Activated CD4-positive, alpha-beta memory T cell treated with anti-CD3 and anti-CD28 coated beads, Interleukin-2, amount 10 ng/mL, durations not matched to agents 7 days and 5 days (primary cell): ENCODE results near the gene FAM210A. TPM values are rescaled to one million over a fixed set of nuclear protein-coding genes. Genes with fewer than 3 reads are reported as not detected.
"Not testable (repeated sequence)": the region's sequence is repeated elsewhere in the genome, so short reads cannot be mapped to it uniquely, and the experiment has no call there.

Experiments
- CTCF ChIA-PET: fragments of 350-600 bp; sonication (Branson Sonifier 250); formaldehyde crosslinking; loops from one replicate; lab custom pipeline; 2021; ENCODE audit warnings: antibody characterized with exemption, inconsistent platforms; lab: Charles Lee
- POLR2A ChIA-PET: fragments of 350-600 bp; sonication (Branson Sonifier 250); formaldehyde crosslinking; loops from one replicate; lab custom pipeline; 2021; ENCODE audit warnings: antibody characterized with exemption; lab: Charles Lee
- DNase-seq: peaks from one replicate; pipeline ENCODE4 v3.0.0-alpha.2; 2020
- H3K27ac Mint-ChIP-seq: one replicate; pipeline ENCODE4 v1.8.0; 2021; ENCODE audit warnings: mild to moderate bottlenecking, mixed read lengths
- H3K27me3 Mint-ChIP-seq: one replicate; pipeline ENCODE4 v1.8.0; 2021; ENCODE audit warnings: mixed read lengths
- H3K36me3 Mint-ChIP-seq: one replicate; pipeline ENCODE4 v1.8.0; 2021; ENCODE audit warnings: low read depth, mixed read lengths
- H3K4me1 Mint-ChIP-seq: one replicate; pipeline ENCODE4 v1.8.0; 2021; ENCODE audit warnings: mixed read lengths
- H3K4me3 Mint-ChIP-seq: one replicate; pipeline ENCODE4 v1.8.0; 2021; ENCODE audit warnings: mild to moderate bottlenecking, mixed read lengths
- H3K9me3 Mint-ChIP-seq: one replicate; pipeline ENCODE4 v1.8.0; 2021; ENCODE audit warnings: mixed read lengths
- total RNA-seq, 2 experiments: library from RNA; stranded (reverse); gene quantifications; one replicate each; pipeline ENCODE4 v1.2.3, GENCODE V29; 2021

Gene FAM210A
- total RNA-seq, 2 experiments from 2014 or later = 22.2 to 22.4 TPM

GRCh38 chr18:13688191-13689136 is 37.9 kb downstream of the FAM210A start:
- no peaks in the 10 kb centered on the region for H3K4me1 Mint-ChIP-seq
- CTCF ChIA-PET = no interaction called here

GRCh38 chr18:13684546-13684945 is 41.8 kb downstream of the FAM210A start:
- no peak overlapping the region for H3K4me3 Mint-ChIP-seq
- H3K4me1 Mint-ChIP-seq = no peaks in the 10 kb centered on the region

More at GRCh38 chr18:13688191-13689136, 37.9 kb downstream of the FAM210A start:
- no peaks in the 10 kb centered on the region for H3K27me3 Mint-ChIP-seq
- peaks cover 11% of the 10 kb centered on the region for H3K9me3 Mint-ChIP-seq
- POLR2A ChIA-PET = interaction anchor here (0.6 kb wide), 1 partner anchor 9 kb away, joined by 4 read pairs; no protein-coding TSS in a partner anchor
- no peak overlapping the region for H3K27ac Mint-ChIP-seq
- H3K36me3 Mint-ChIP-seq = peaks cover 27% of the 10 kb centered on the region
- no peak for DNase-seq
- no peak overlapping the region for H3K4me3 Mint-ChIP-seq

GRCh38 chr18:13681701-13682100 is 44.7 kb downstream of the FAM210A start:
- no peak for DNase-seq
- ChIA-PET CTCF (no interaction called here), POLR2A (no interaction called here)
- no peaks in the 10 kb centered on the region for H3K9me3 Mint-ChIP-seq
- no peak overlapping the region for H3K27ac Mint-ChIP-seq
- H3K4me3 Mint-ChIP-seq = no peak overlapping the region
- peaks cover 5% of the 10 kb centered on the region for H3K4me1 Mint-ChIP-seq
- H3K27me3 Mint-ChIP-seq = no peaks in the 10 kb centered on the region
- peaks cover 7% of the 10 kb centered on the region for H3K36me3 Mint-ChIP-seq

More at GRCh38 chr18:13684546-13684945, 41.8 kb downstream of the FAM210A start:
- ChIA-PET CTCF (no interaction called here), POLR2A (no interaction called here)
- Mint-ChIP-seq H3K9me3 (no peaks in the 10 kb centered on the region), H3K27ac (no peak overlapping the region), H3K27me3 (no peaks in the 10 kb centered on the region), H3K36me3 (peaks cover 19% of the 10 kb centered on the region)
- no peak for DNase-seq

GRCh38 chr18:13680612-13681011 is 45.7 kb downstream of the FAM210A start:
- CTCF ChIA-PET = no interaction called here
- H3K36me3 Mint-ChIP-seq = peaks cover 7% of the 10 kb centered on the region
- no peaks in the 10 kb centered on the region for H3K27me3 Mint-ChIP-seq
- no peak overlapping the region for H3K27ac Mint-ChIP-seq
- peaks cover 5% of the 10 kb centered on the region for H3K4me1 Mint-ChIP-seq
- H3K9me3 Mint-ChIP-seq = no peaks in the 10 kb centered on the region
- POLR2A ChIA-PET = no interaction called here
- H3K4me3 Mint-ChIP-seq = no peak overlapping the region
- no peak for DNase-seq

- H3K4me3 Mint-ChIP-seq, H3K4me1 Mint-ChIP-seq, H3K27me3 Mint-ChIP-seq, DNase-seq, POLR2A ChIA-PET, CTCF ChIA-PET, H3K27ac Mint-ChIP-seq, H3K9me3 Mint-ChIP-seq, H3K36me3 Mint-ChIP-seq: not testable (repeated sequence)
Observed at GRCh38 chr18:13677350-13677749, 49.0 kb downstream of the FAM210A start.

- no peak overlapping the region for H3K4me3 Mint-ChIP-seq
- ChIA-PET POLR2A (no interaction called here), CTCF (interaction anchor here (0.6 kb wide), 1 partner anchor 335 kb away, joined by 3 read pairs; no protein-coding TSS in a partner anchor)
- no peak for DNase-seq
- H3K36me3 Mint-ChIP-seq = peaks cover 6% of the 10 kb centered on the region
- no peak overlapping the region for H3K27ac Mint-ChIP-seq
- no peaks in the 10 kb centered on the region for H3K27me3 Mint-ChIP-seq
- H3K9me3 Mint-ChIP-seq = no peaks in the 10 kb centered on the region
- peaks cover 5% of the 10 kb centered on the region for H3K4me1 Mint-ChIP-seq
Observed at GRCh38 chr18:13676471-13676870, 49.9 kb downstream of the FAM210A start.

- ChIA-PET CTCF (no interaction called here), POLR2A (no interaction called here)
- no peaks in the 10 kb centered on the region for H3K4me1 Mint-ChIP-seq
- H3K9me3 Mint-ChIP-seq = no peaks in the 10 kb centered on the region
- peaks cover 18% of the 10 kb centered on the region for H3K36me3 Mint-ChIP-seq
- no peak overlapping the region for H3K27ac Mint-ChIP-seq
- H3K27me3 Mint-ChIP-seq = no peaks in the 10 kb centered on the region
- no peak overlapping the region for H3K4me3 Mint-ChIP-seq
- no peak for DNase-seq
Observed at GRCh38 chr18:13672657-13673056, 53.7 kb downstream of the FAM210A start.

GRCh38 chr18:13661779-13662256 is 64.5 kb downstream of the FAM210A start:
- Mint-ChIP-seq H3K27ac (no peak overlapping the region), H3K4me1 (no peaks in the 10 kb centered on the region), H3K4me3 (no peak overlapping the region), H3K36me3 (peaks cover 7% of the 10 kb centered on the region), H3K9me3 (no peaks in the 10 kb centered on the region), H3K27me3 (no peaks in the 10 kb centered on the region)
- CTCF ChIA-PET = no interaction called here
- no peak for DNase-seq
- POLR2A ChIA-PET = no interaction called here

- POLR2A ChIA-PET = no interaction called here
- peaks cover 2% of the 10 kb centered on the region for H3K36me3 Mint-ChIP-seq
- no peaks in the 10 kb centered on the region for H3K4me1 Mint-ChIP-seq
- H3K9me3 Mint-ChIP-seq = no peaks in the 10 kb centered on the region
- no peak overlapping the region for H3K27ac Mint-ChIP-seq
- no peaks in the 10 kb centered on the region for H3K27me3 Mint-ChIP-seq
- no peak overlapping the region for H3K4me3 Mint-ChIP-seq
- CTCF ChIA-PET = no interaction called here
- no peak for DNase-seq
Observed at GRCh38 chr18:13661051-13661778, 65.1 kb downstream of the FAM210A start.

GRCh38 chr18:13660510-13660909 is 65.8 kb downstream of the FAM210A start:
- Mint-ChIP-seq H3K9me3 (no peaks in the 10 kb centered on the region), H3K4me1 (no peaks in the 10 kb centered on the region), H3K27ac (no peak overlapping the region), H3K4me3 (no peak overlapping the region), H3K27me3 (no peaks in the 10 kb centered on the region), H3K36me3 (peaks cover 2% of the 10 kb centered on the region)
- ChIA-PET POLR2A (no interaction called here), CTCF (no interaction called here)
- no peak for DNase-seq

GRCh38 chr18:13658436-13659204 is 67.7 kb downstream of the FAM210A start:
- POLR2A ChIA-PET = no interaction called here
- H3K27me3 Mint-ChIP-seq = no peaks in the 10 kb centered on the region
- no peak for DNase-seq
- no peaks in the 10 kb centered on the region for H3K9me3 Mint-ChIP-seq
- H3K36me3 Mint-ChIP-seq = peaks cover 2% of the 10 kb centered on the region
- no peak overlapping the region for H3K27ac Mint-ChIP-seq
- CTCF ChIA-PET = no interaction called here
- H3K4me1 Mint-ChIP-seq = no peaks in the 10 kb centered on the region
- H3K4me3 Mint-ChIP-seq = no peak overlapping the region

GRCh38 chr18:13657974-13658373 is 68.4 kb downstream of the FAM210A start:
- no peak overlapping the region for H3K27ac Mint-ChIP-seq
- H3K4me3 Mint-ChIP-seq = no peak overlapping the region
- ChIA-PET POLR2A (no interaction called here), CTCF (no interaction called here)
- H3K9me3 Mint-ChIP-seq = no peaks in the 10 kb centered on the region
- H3K27me3 Mint-ChIP-seq = no peaks in the 10 kb centered on the region
- peaks cover 2% of the 10 kb centered on the region for H3K36me3 Mint-ChIP-seq
- no peaks in the 10 kb centered on the region for H3K4me1 Mint-ChIP-seq
- no peak for DNase-seq
